A549 (cell line): ENCODE measurements around the gene EP400.

Experiments
- BHLHE40 ChIP-seq: IDR thresholded peaks from 2 replicates; pipeline ENCODE4 v1.6.1; 2012; ENCODE audit warnings: low read depth, low read length, inconsistent platforms
- CEBPB ChIP-seq, 2 experiments: fragments of >200 bp in 1 of 2; sonication (Bioruptor Twin) in 1 of 2; formaldehyde crosslinking in 1 of 2; IDR thresholded peaks; 2 replicates each; pipeline ENCODE4 v1.6.1; 2012 to 2016
- HDAC2 ChIP-seq: fragments of 200-600 bp; sonication (generic); IDR thresholded peaks from 2 replicates; pipeline ENCODE4 v1.6.1; 2016
- HEYL ChIP-seq: fragments of 250-450 bp; sonication (Bioruptor Pico); IDR thresholded peaks from 2 replicates; pipeline ENCODE4 v1.8.0; 2021; ENCODE audit warnings: mild to moderate bottlenecking, moderate library complexity
- JUN ChIP-seq, 2 experiments: fragments of >200 bp; sonication (Bioruptor Twin); formaldehyde crosslinking; IDR thresholded peaks; 2 replicates in 1 of 2; 3 replicates in 1 of 2; pipeline ENCODE4 v1.6.1; 2016 to 2017
- JUNB ChIP-seq: fragments of >200 bp; sonication (Bioruptor Twin); formaldehyde crosslinking; IDR thresholded peaks from 2 replicates; pipeline ENCODE4 v1.6.1; 2016
- MYC ChIP-seq: IDR thresholded peaks from 2 replicates; pipeline ENCODE4 v1.6.1; 2012; ENCODE audit warnings: mild to moderate bottlenecking, inconsistent platforms, low read length, improper control_type of control experiment, borderline replicate concordance
- POLR2A ChIP-seq: IDR thresholded peaks from 2 replicates; pipeline ENCODE4 v1.6.1; 2012; ENCODE audit warnings: mild to moderate bottlenecking, low read length
- RAD21 ChIP-seq, 2 experiments: fragments of >200 bp in 1 of 2; sonication (Bioruptor Twin) in 1 of 2; formaldehyde crosslinking in 1 of 2; IDR thresholded peaks in 1 of 2; conservative IDR thresholded peaks in 1 of 2; 2 replicates in 1 of 2; 3 replicates in 1 of 2; pipeline ENCODE4 v1.6.1; 2012 to 2018; ENCODE audit warnings: inconsistent platforms in 1 of 2
- RARB ChIP-seq: fragments of 250-450 bp; sonication (Bioruptor Pico); IDR thresholded peaks from 2 replicates; pipeline ENCODE4 v1.8.0; 2021; ENCODE audit warnings: mild to moderate bottlenecking, moderate library complexity
- TP53 ChIP-seq: fragments of 250-450 bp; sonication (Bioruptor Pico); IDR thresholded peaks from 2 replicates; pipeline ENCODE4 v1.5.0; 2021; ENCODE audit warnings: mild to moderate bottlenecking, moderate library complexity
- TF ChIP-seq, protein P1 (sequence below): fragments of >200 bp; sonication (Bioruptor Twin); formaldehyde crosslinking; IDR thresholded peaks from 3 replicates; pipeline ENCODE4 v1.5.1; 2016
- TF ChIP-seq, protein P2 (sequence below): fragments of 200-600 bp; sonication (generic); IDR thresholded peaks from 2 replicates; pipeline ENCODE4 v1.6.1; 2016; ENCODE audit warnings: antibody characterized with exemption, mild to moderate bottlenecking, moderate library complexity

GRCh38 chr12:131905081-131905629, 44.6 kb upstream of the EP400 start:
- no peak for TF ChIP-seq BHLHE40
- TF ChIP-seq JUNB, result no peak
- TF ChIP-seq RAD21 (conservative IDR thresholded peaks at IDR 0.05 in 1 of 2, IDR thresholded peaks at IDR 0.05 in 1 of 2), result no peak
- no peak for TF ChIP-seq POLR2A
- TF ChIP-seq, protein P1, sequence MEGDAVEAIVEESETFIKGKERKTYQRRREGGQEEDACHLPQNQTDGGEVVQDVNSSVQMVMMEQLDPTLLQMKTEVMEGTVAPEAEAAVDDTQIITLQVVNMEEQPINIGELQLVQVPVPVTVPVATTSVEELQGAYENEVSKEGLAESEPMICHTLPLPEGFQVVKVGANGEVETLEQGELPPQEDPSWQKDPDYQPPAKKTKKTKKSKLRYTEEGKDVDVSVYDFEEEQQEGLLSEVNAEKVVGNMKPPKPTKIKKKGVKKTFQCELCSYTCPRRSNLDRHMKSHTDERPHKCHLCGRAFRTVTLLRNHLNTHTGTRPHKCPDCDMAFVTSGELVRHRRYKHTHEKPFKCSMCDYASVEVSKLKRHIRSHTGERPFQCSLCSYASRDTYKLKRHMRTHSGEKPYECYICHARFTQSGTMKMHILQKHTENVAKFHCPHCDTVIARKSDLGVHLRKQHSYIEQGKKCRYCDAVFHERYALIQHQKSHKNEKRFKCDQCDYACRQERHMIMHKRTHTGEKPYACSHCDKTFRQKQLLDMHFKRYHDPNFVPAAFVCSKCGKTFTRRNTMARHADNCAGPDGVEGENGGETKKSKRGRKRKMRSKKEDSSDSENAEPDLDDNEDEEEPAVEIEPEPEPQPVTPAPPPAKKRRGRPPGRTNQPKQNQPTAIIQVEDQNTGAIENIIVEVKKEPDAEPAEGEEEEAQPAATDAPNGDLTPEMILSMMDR, result no peak
- TF ChIP-seq HDAC2, result no peak
- TF ChIP-seq MYC, result no peak
- no peak for TF ChIP-seq CEBPB (IDR thresholded peaks at IDR 0.05)
- TF ChIP-seq, protein P2, sequence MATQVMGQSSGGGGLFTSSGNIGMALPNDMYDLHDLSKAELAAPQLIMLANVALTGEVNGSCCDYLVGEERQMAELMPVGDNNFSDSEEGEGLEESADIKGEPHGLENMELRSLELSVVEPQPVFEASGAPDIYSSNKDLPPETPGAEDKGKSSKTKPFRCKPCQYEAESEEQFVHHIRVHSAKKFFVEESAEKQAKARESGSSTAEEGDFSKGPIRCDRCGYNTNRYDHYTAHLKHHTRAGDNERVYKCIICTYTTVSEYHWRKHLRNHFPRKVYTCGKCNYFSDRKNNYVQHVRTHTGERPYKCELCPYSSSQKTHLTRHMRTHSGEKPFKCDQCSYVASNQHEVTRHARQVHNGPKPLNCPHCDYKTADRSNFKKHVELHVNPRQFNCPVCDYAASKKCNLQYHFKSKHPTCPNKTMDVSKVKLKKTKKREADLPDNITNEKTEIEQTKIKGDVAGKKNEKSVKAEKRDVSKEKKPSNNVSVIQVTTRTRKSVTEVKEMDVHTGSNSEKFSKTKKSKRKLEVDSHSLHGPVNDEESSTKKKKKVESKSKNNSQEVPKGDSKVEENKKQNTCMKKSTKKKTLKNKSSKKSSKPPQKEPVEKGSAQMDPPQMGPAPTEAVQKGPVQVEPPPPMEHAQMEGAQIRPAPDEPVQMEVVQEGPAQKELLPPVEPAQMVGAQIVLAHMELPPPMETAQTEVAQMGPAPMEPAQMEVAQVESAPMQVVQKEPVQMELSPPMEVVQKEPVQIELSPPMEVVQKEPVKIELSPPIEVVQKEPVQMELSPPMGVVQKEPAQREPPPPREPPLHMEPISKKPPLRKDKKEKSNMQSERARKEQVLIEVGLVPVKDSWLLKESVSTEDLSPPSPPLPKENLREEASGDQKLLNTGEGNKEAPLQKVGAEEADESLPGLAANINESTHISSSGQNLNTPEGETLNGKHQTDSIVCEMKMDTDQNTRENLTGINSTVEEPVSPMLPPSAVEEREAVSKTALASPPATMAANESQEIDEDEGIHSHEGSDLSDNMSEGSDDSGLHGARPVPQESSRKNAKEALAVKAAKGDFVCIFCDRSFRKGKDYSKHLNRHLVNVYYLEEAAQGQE, result no peak
- no peak for TF ChIP-seq TP53 (CRISPR knock-in tag)
- no peak for TF ChIP-seq RARB (CRISPR knock-in tag)
- TF ChIP-seq JUN (IDR thresholded peaks at IDR 0.05), result no peak
- TF ChIP-seq HEYL (CRISPR knock-in tag), result no peak
